ENCODE measurements around the gene SCTR.

Gene SCTR

DNA sequence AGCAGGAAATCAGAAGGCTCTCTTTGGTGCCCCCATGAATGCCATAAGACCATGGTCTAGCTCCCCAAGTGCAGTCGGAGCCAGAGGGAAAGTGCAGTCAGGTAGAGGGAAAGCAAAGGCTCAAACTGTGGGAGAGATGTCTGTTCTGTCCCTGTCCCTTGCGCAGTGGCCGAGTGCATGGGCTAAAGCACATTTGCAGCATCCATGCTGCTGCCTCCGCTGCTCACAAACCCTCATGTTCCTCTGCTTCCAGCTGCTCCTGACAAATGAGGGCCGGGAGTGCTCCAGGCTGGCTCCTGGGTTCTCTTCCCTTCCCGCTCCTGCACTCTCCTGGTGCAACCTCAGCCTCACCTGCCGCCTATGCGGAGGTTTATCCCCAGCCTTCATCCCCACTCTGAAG, 34.2 kb downstream of the SCTR start:
- TF ChIP-seq, protein P1, sequence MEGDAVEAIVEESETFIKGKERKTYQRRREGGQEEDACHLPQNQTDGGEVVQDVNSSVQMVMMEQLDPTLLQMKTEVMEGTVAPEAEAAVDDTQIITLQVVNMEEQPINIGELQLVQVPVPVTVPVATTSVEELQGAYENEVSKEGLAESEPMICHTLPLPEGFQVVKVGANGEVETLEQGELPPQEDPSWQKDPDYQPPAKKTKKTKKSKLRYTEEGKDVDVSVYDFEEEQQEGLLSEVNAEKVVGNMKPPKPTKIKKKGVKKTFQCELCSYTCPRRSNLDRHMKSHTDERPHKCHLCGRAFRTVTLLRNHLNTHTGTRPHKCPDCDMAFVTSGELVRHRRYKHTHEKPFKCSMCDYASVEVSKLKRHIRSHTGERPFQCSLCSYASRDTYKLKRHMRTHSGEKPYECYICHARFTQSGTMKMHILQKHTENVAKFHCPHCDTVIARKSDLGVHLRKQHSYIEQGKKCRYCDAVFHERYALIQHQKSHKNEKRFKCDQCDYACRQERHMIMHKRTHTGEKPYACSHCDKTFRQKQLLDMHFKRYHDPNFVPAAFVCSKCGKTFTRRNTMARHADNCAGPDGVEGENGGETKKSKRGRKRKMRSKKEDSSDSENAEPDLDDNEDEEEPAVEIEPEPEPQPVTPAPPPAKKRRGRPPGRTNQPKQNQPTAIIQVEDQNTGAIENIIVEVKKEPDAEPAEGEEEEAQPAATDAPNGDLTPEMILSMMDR (IDR thresholded peaks at IDR 0.05; ENCODE audit: insufficient read depth, low read depth, low read length, missing control alignments) = no peak
- H3K4me3 ChIP-seq (ENCODE audit: low read length) = no peak overlapping the region

GRCh38 chr2:119489232-119489952, 34.9 kb downstream of the SCTR start:
- TF ChIP-seq, protein P1 (IDR thresholded peaks at IDR 0.05; ENCODE audit: insufficient read depth, low read depth, low read length, missing control alignments) = no peak
- DNase-seq (ENCODE audit: low read depth) = no peak

More for the DNA sequence above, 34.2 kb downstream of the SCTR start:
- no peak for DNase-seq (ENCODE audit: low read depth)

DNA sequence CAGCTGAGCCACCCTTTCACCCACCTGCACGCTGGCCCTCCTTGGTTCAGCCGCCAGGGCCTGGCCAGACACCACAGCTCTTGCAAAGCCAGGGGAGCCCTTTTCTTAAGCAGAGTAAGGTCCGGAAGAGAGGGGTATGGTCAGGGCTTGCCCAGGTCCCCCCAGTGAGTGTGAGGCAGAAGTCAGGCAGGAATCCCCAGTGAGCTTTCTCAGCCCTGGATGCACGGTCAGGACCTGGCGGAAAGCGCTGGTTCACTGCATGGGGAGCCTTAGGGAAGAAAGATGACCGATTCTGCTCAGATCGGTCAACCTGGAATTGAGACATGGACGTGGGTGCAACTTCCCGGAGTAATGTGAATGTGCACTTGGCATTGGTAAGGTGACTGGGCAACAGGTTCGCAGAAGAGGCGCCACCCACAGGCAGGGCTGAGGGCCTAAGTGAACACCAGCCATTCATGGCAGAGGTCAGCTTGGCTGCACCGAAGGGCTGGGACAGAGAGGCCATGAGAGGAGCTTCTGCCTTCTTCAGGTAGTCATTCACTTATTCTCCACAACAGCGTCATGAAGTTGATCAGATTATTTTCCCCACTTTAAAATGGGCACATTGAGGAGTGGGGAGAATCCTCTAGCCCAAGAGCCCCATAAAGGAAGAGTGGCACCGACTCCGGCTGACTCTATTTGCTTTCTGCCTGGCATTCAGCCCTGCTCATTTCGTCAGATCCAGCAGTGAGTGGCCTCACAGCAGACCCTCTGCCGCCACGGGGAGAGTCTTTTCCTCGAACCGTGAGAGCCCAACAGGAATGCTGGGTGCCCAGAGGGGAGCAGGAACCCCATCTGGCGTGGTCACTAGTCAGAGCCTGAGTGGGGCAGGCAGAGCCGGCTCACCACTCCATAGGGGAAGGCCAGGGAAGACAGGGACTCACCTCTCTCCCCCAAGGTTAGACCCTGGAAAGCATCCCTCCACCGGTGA, 35.8 kb downstream of the SCTR start:
- H3K4me3 ChIP-seq (ENCODE audit: low read length) = no peak overlapping the region
- DNase-seq (ENCODE audit: low read depth) = no peak
- TF ChIP-seq, protein P1 (IDR thresholded peaks at IDR 0.05; ENCODE audit: insufficient read depth, low read depth, low read length, missing control alignments) = no peak

More at GRCh38 chr2:119489232-119489952, 34.9 kb downstream of the SCTR start:
- no peak overlapping the region for H3K4me3 ChIP-seq (ENCODE audit: low read length)

GRCh38 chr2:119487434-119488244, 36.6 kb downstream of the SCTR start:
- TF ChIP-seq, protein P1 (IDR thresholded peaks at IDR 0.05; ENCODE audit: insufficient read depth, low read depth, low read length, missing control alignments) = no peak
- H3K4me3 ChIP-seq (ENCODE audit: low read length) = no peak overlapping the region
- DNase-seq (ENCODE audit: low read depth) = no peak

- H3K4me3 ChIP-seq (ENCODE audit: low read length) = no peak overlapping the region
- DNase-seq (ENCODE audit: low read depth) = no peak
- TF ChIP-seq, protein P1 (IDR thresholded peaks at IDR 0.05; ENCODE audit: insufficient read depth, low read depth, low read length, missing control alignments) = no peak
Observed at GRCh38 chr2:119486886-119487285, 37.4 kb downstream of the SCTR start.

GRCh38 chr2:119486196-119486827, 38.0 kb downstream of the SCTR start:
- DNase-seq (ENCODE audit: low read depth) = no peak

More at GRCh38 chr2:119486196-119486827, 38.0 kb downstream of the SCTR start:
- TF ChIP-seq, protein P1 (IDR thresholded peaks at IDR 0.05; ENCODE audit: insufficient read depth, low read depth, low read length, missing control alignments) = no peak
- H3K4me3 ChIP-seq (ENCODE audit: low read length) = no peak overlapping the region
